H1 (cell line): ENCODE data around the gene IFT43. TPM values are rescaled to one million over a fixed set of nuclear protein-coding genes. Genes with fewer than 3 reads are reported as not detected.

Source experiments
- CTCF ChIA-PET: fragments of 300-600 bp; sonication (Branson Sonifier 250); formaldehyde crosslinking; loops from one replicate; lab custom pipeline; 2021; ENCODE audit not compliant: partially characterized antibody; lab: Charles Lee
- POLR2A ChIA-PET: fragments of 300-600 bp; sonication (Branson Sonifier 250); formaldehyde crosslinking; loops from one replicate; lab custom pipeline; 2021; ENCODE audit warnings: inconsistent platforms; ENCODE audit not compliant: partially characterized antibody; lab: Charles Lee
- DNase-seq, 2 experiments: peaks; one replicate each; pipeline versions ENCODE4 v3.0.0 to v3.0.0-alpha.2; 2010 to 2022; ENCODE audit warnings: low spot score in 2 of 2, low read depth in 1 of 2, mixed read lengths in 1 of 2
- FAIRE-seq: peaks from 2 replicates; lab custom pipeline; 2011; peaks lifted over from hg19 to GRCh38; lab: Jason Lieb, UNC
- H2AFZ ChIP-seq: 2 replicates; pipeline ENCODE4 v1.8.1; 2012; ENCODE audit warnings: low read length, inconsistent platforms
- H2AK5ac ChIP-seq: 2 replicates; pipeline ENCODE4 v1.6.1; 2013; ENCODE audit warnings: low read depth, low read length
- H2BK120ac ChIP-seq: replicated peaks from 2 replicates; pipeline ENCODE3; 2013; ENCODE audit warnings: low read depth, low read length, inconsistent platforms
- H2BK12ac ChIP-seq: 2 replicates; pipeline ENCODE4 v1.6.1; 2013; ENCODE audit warnings: low read depth, low read length
- H2BK15ac ChIP-seq: 2 replicates; pipeline ENCODE4 v1.6.1; 2013; ENCODE audit warnings: low read length
- H2BK20ac ChIP-seq: 2 replicates; pipeline ENCODE4 v1.6.1; 2013; ENCODE audit warnings: low read length
- H2BK5ac ChIP-seq: 2 replicates; pipeline ENCODE4 v1.6.1; 2013; ENCODE audit warnings: low read depth, low read length
- H3K14ac ChIP-seq: 2 replicates; pipeline ENCODE4 v1.6.1; 2013; ENCODE audit warnings: inconsistent platforms; ENCODE audit not compliant: insufficient read length
- H3K18ac ChIP-seq: 2 replicates; pipeline ENCODE4 v1.6.1; 2013; ENCODE audit warnings: low read length; ENCODE audit errors: extremely low read depth
- H3K23ac ChIP-seq: 2 replicates; pipeline ENCODE4 v1.6.1; 2013; ENCODE audit warnings: inconsistent platforms; ENCODE audit not compliant: insufficient read length
- H3K23me2 ChIP-seq: 2 replicates; pipeline ENCODE4 v1.6.1; 2013; ENCODE audit warnings: low read depth, low read length
- H3K27ac ChIP-seq: 2 replicates; pipeline ENCODE4 v1.6.1; 2011; ENCODE audit warnings: low read depth, low read length, inconsistent platforms
- H3K27me3 ChIP-seq, 4 experiments: replicated peaks in 1 of 4; 1 replicate in 1 of 4; 2 replicates in 3 of 4; pipeline versions ENCODE4 v1.6.1 to v1.8.1; 2011 to 2013; ENCODE audit warnings: low read length in 3 of 4, mild to moderate bottlenecking in 3 of 4, inconsistent platforms in 2 of 4, mixed read lengths in 2 of 4, moderate library complexity in 1 of 4; ENCODE audit not compliant: control insufficient read depth in 3 of 4, insufficient read depth in 3 of 4; ENCODE audit errors: extremely low read depth in 1 of 4
- H3K36me3 ChIP-seq, 4 experiments: 2 replicates each; pipeline versions ENCODE4 v1.6.1 to v1.8.1; 2011 to 2013; ENCODE audit warnings: mild to moderate bottlenecking in 4 of 4, low read length in 3 of 4, moderate library complexity in 2 of 4, control low read depth in 1 of 4, inconsistent platforms in 1 of 4; ENCODE audit not compliant: insufficient read depth in 4 of 4, control insufficient read depth in 2 of 4
- H3K4ac ChIP-seq: replicated peaks from 2 replicates; pipeline ENCODE3; 2013; ENCODE audit warnings: low read length, low read depth, mixed read lengths, inconsistent platforms; ENCODE audit not compliant: insufficient read length
- H3K4me1 ChIP-seq, 4 experiments: replicated peaks in 1 of 4; 1 replicate in 1 of 4; 2 replicates in 3 of 4; pipeline versions ENCODE4 v1.6.1 to v1.8.1; 2011 to 2013; ENCODE audit warnings: low read length in 3 of 4, inconsistent platforms in 2 of 4, mixed read lengths in 1 of 4; ENCODE audit not compliant: insufficient read depth in 4 of 4, control insufficient read depth in 3 of 4
- H3K4me2 ChIP-seq, 2 experiments: 2 replicates each; pipeline versions ENCODE4 v1.6.1 to v1.8.1; 2011 to 2013; ENCODE audit warnings: low read depth in 2 of 2, low read length in 2 of 2, control low read depth in 1 of 2, inconsistent platforms in 1 of 2, mild to moderate bottlenecking in 1 of 2; ENCODE audit not compliant: insufficient read depth in 1 of 2
- H3K4me3 ChIP-seq, 4 experiments: fragments of 200-600, 300-600 bp in 1 of 4; sonication (generic), shearing (Covaris generic), sonication (Bioruptor Twin) in 1 of 4; 2 replicates each; pipeline versions ENCODE4 v1.5.1 to v1.8.1; 2011 to 2016; ENCODE audit warnings: low read length in 4 of 4, low read depth in 3 of 4, control low read depth in 2 of 4, inconsistent platforms in 2 of 4, mild to moderate bottlenecking in 2 of 4, mixed read lengths in 1 of 4, moderate library complexity in 1 of 4; ENCODE audit not compliant: insufficient read depth in 2 of 4; ENCODE audit errors: extremely low read depth in 1 of 4
- H3K56ac ChIP-seq: replicated peaks from 2 replicates; pipeline ENCODE3; 2013; ENCODE audit warnings: low read depth, mild to moderate bottlenecking, mixed read lengths, low read length, inconsistent platforms; ENCODE audit not compliant: insufficient read length
- H3K79me1 ChIP-seq: 2 replicates; pipeline ENCODE4 v1.6.1; 2013; ENCODE audit warnings: low read depth, low read length, control low read depth
- H3K79me2 ChIP-seq, 2 experiments: 2 replicates each; pipeline versions ENCODE4 v1.6.1 to v1.8.1; 2012 to 2013; ENCODE audit warnings: low read length in 2 of 2, mild to moderate bottlenecking in 2 of 2, inconsistent platforms in 1 of 2; ENCODE audit not compliant: insufficient read depth in 2 of 2, control insufficient read depth in 1 of 2
- H3K9ac ChIP-seq, 4 experiments: replicated peaks in 1 of 4; 1 replicate in 1 of 4; 2 replicates in 3 of 4; pipeline versions ENCODE4 v1.6.1 to v1.8.1; 2011 to 2013; ENCODE audit warnings: low read depth in 3 of 4, low read length in 3 of 4, control low read depth in 2 of 4, mild to moderate bottlenecking in 2 of 4, moderate library complexity in 2 of 4, inconsistent platforms in 1 of 4; ENCODE audit errors: extremely low read depth in 1 of 4
- H3K9me3 ChIP-seq, 2 experiments: 2 replicates each; pipeline versions ENCODE4 v1.6.1 to v1.8.1; 2012 to 2013; ENCODE audit warnings: mild to moderate bottlenecking in 2 of 2, moderate library complexity in 2 of 2, control low read depth in 1 of 2, inconsistent platforms in 1 of 2, low read depth in 1 of 2, low read length in 1 of 2, mixed read lengths in 1 of 2; ENCODE audit not compliant: insufficient read depth in 2 of 2
- H4K20me1 ChIP-seq, 2 experiments: replicated peaks in 1 of 2; 2 replicates each; pipeline versions ENCODE3 to v1.8.1; 2011 to 2013; ENCODE audit warnings: inconsistent platforms in 2 of 2, low read length in 2 of 2, mild to moderate bottlenecking in 1 of 2; ENCODE audit not compliant: insufficient read depth in 2 of 2, control insufficient read depth in 1 of 2
- H4K5ac ChIP-seq: 2 replicates; pipeline ENCODE4 v1.6.1; 2013; ENCODE audit warnings: low read length, low read depth, mixed read lengths, inconsistent platforms; ENCODE audit not compliant: insufficient read length
- H4K8ac ChIP-seq: 2 replicates; pipeline ENCODE4 v1.8.0; 2013; ENCODE audit warnings: mild to moderate bottlenecking, moderate library complexity, low read length, inconsistent platforms; ENCODE audit not compliant: insufficient read depth; ENCODE audit errors: extremely low read depth
- H4K91ac ChIP-seq: replicated peaks from 2 replicates; pipeline ENCODE3; 2013; ENCODE audit warnings: low read length, mixed read lengths, inconsistent platforms; ENCODE audit not compliant: insufficient read length
- CBX8 ChIP-seq: fragments of 300-800, 300-1000 bp; sonication (generic); IDR thresholded peaks from 2 replicates; pipeline ENCODE4 v1.7.1; 2016; ENCODE audit warnings: low read depth, low read length, borderline replicate concordance
- CHD1 ChIP-seq: IDR thresholded peaks from 2 replicates; pipeline ENCODE4 v1.6.1; 2012; ENCODE audit warnings: low read depth, low read length, improper control_type of control experiment
- EZH2 ChIP-seq: fragments of 200-600 bp; sonication (generic); IDR thresholded peaks from 2 replicates; pipeline ENCODE4 v1.7.1; 2012; ENCODE audit warnings: low read depth, mild to moderate bottlenecking, moderate library complexity, low read length, inconsistent platforms; ENCODE audit not compliant: severe bottlenecking
- HDAC2 ChIP-seq, 2 experiments: fragments of 300-600 bp in 1 of 2; sonication (generic) in 1 of 2; IDR thresholded peaks; 2 replicates each; pipeline ENCODE4 v1.6.1; 2011 to 2012; ENCODE audit warnings: low read depth in 2 of 2, low read length in 2 of 2, mild to moderate bottlenecking in 2 of 2, moderate library complexity in 2 of 2, borderline replicate concordance in 1 of 2, inconsistent platforms in 1 of 2
- RBBP5 ChIP-seq: IDR thresholded peaks from 2 replicates; pipeline ENCODE4 v1.7.1; 2012; ENCODE audit warnings: low read depth, mild to moderate bottlenecking, inconsistent platforms, low read length, moderate library complexity, borderline replicate concordance
- RNF2 ChIP-seq: fragments of 200-900, 300-1000 bp; sonication (generic); IDR thresholded peaks from 2 replicates; pipeline ENCODE4 v1.7.1; 2016; ENCODE audit warnings: borderline replicate concordance, low read depth, mild to moderate bottlenecking, antibody characterized with exemption, low read length; ENCODE audit not compliant: poor library complexity, severe bottlenecking; ENCODE audit errors: missing control alignments
- SIN3A ChIP-seq, 2 experiments: IDR thresholded peaks in 1 of 2; conservative IDR thresholded peaks in 1 of 2; 2 replicates each; pipeline ENCODE4 v1.6.1; 2011 to 2012; ENCODE audit warnings: low read length in 2 of 2, improper control_type of control experiment in 1 of 2, low read depth in 1 of 2, mild to moderate bottlenecking in 1 of 2
- SIX5 ChIP-seq: IDR thresholded peaks from 2 replicates; pipeline ENCODE4 v1.6.1; 2011; ENCODE audit warnings: mild to moderate bottlenecking, low read depth, low read length
- SUZ12 ChIP-seq: fragments of 200-600 bp; sonication (generic); IDR thresholded peaks from 2 replicates; pipeline ENCODE4 v1.6.1; 2012; ENCODE audit warnings: mild to moderate bottlenecking, inconsistent platforms, low read length, moderate library complexity, mixed read lengths
- TAF1 ChIP-seq: IDR thresholded peaks from 2 replicates; pipeline ENCODE4 v1.6.1; 2011; ENCODE audit warnings: mild to moderate bottlenecking, low read depth, low read length
- WGBS, 2 experiments: shearing (Covaris generic) in 1 of 2; methylation state at CpG; one replicate each; pipeline versions ENCODE4 v1.1.6 to v1.1.7; 2013 to 2015; ENCODE audit warnings: low lambda C conversion rate in 2 of 2, mixed read lengths in 2 of 2, inconsistent platforms in 1 of 2, low coverage in 1 of 2, missing lambda C conversion rate in 1 of 2; ENCODE audit not compliant: insufficient replicate concordance in 2 of 2, insufficient coverage in 1 of 2, insufficient read length in 1 of 2; ENCODE audit errors: extremely low coverage in 1 of 2, missing lambda C conversion rate in 1 of 2; 5-methylcytosine and 5-hydroxymethylcytosine counted together
- polyA plus RNA-seq, 7 experiments: library from polyadenylated mRNA; depleted of rRNA in 3 of 7; stranded (reverse) in 5 of 7; unstranded in 2 of 7; fragments of >200 nt in 5 of 7; fragments of 200-250 nt in 2 of 7; gene quantifications; 1 replicate in 5 of 7; 2 replicates in 1 of 7; 4 replicates in 1 of 7; pipeline versions ENCODE4 v1.2.1 to v1.2.3, GENCODE V29; 2011 to 2013; ENCODE audit warnings: missing spikeins in 2 of 7, mixed read lengths in 2 of 7
- total RNA-seq: library from RNA; stranded (reverse); fragmentation: NEBNext Ultra II Directional; extraction: Animal tissue kit (Norgen Biotek cat#: 25700); gene quantifications from 2 replicates; pipeline ENCODE4 v1.2.1, GENCODE V29; 2021
- TF ChIP-seq, protein P1 (sequence below): IDR thresholded peaks from 2 replicates; pipeline ENCODE4 v1.6.1; 2011; ENCODE audit warnings: low read length, improper control_type of control experiment

IFT43 gene
- total and polyA plus RNA-seq, 2 of the 8 experiments (the other 6 are each of a cell fraction or from before 2014, with no cell fraction given): 17.0 to 20.8 TPM

DNA sequence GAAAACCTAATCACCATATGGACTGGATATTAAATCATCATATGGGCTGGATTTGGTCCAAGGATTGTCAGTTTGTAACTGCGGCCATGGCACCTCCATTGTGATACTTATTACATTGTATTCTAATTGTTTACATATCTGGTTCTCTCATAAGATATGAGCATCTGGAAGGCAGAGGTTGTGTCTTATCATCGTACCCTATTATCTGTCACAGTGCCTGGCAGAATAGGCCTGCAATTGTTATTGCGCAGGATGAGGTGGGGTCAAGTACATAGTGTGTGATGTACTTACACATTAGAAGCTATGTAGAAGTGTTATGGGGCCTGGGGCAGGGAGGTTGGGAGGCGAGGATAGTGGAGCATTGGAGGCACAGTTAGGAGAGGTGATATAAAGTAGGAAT lies 4.7 kb downstream of the IFT43 start:
- no peak overlapping the region for H2BK15ac ChIP-seq
- no peak overlapping the region for H3K4me2 ChIP-seq
- H2AK5ac ChIP-seq: no peak overlapping the region
- H2AFZ ChIP-seq: no peak overlapping the region
- no peak overlapping the region for H2BK12ac ChIP-seq
- H3K9me3 ChIP-seq: no peaks in the 10 kb centered on the region
- no peak overlapping the region for H3K18ac ChIP-seq
- no peaks in the 10 kb centered on the region for H3K79me1 ChIP-seq
- 83% methylated on average over 4 of the region's 4 CpGs; no CpG with 5 or more reads in 1 of the 2 experiments for WGBS, 2 experiments
- no peak overlapping the region for H2BK120ac ChIP-seq
- FAIRE-seq (no peak), DNase-seq (no peak)
- peaks cover 0 to 5% (median under 1%) of the 10 kb centered on the region in 4 experiments; a peak in 2 of 7 replicates for H3K4me1 ChIP-seq
- H3K36me3 ChIP-seq: peaks cover 0 to 5% (median 2%) of the 10 kb centered on the region in 4 experiments; a peak in 4 of 8 replicates
- H3K79me2 ChIP-seq: no peaks in the 10 kb centered on the region
- H3K4me3 ChIP-seq: no peak overlapping the region
- H2BK5ac ChIP-seq: no peak overlapping the region
- H3K9ac ChIP-seq: no peak overlapping the region
- no peak overlapping the region for H2BK20ac ChIP-seq
- no peaks in the 10 kb centered on the region for H4K20me1 ChIP-seq
- H4K5ac ChIP-seq: no peak overlapping the region
- peaks cover 2% of the 10 kb centered on the region; the same call in 1 of the 2 replicates for H3K23me2 ChIP-seq
- H3K23ac ChIP-seq: no peak overlapping the region
- H4K8ac ChIP-seq: no peak overlapping the region
- POLR2A ChIA-PET: interaction anchor here (0.9 to 1.3 kb wide), 3 partner anchors 8 to 29 kb away, joined by 3 read pairs; no protein-coding TSS in a partner anchor
- H4K91ac ChIP-seq: no peak overlapping the region
- H3K14ac ChIP-seq: no peak overlapping the region
- no peak overlapping the region for H3K4ac ChIP-seq
- no peaks in the 10 kb centered on the region for H3K27me3 ChIP-seq
- H3K56ac ChIP-seq: no peak overlapping the region
- CTCF ChIA-PET: interaction anchor here (0.8 kb wide), 1 partner anchor 11 kb away, joined by 5 read pairs; no protein-coding TSS in a partner anchor
- no peak overlapping the region for H3K27ac ChIP-seq
- no peak for TF ChIP-seq SUZ12
- no peak for TF ChIP-seq CBX8
- no peak for TF ChIP-seq SIX5
- no peak for TF ChIP-seq RBBP5
- TF ChIP-seq TAF1: no peak
- TF ChIP-seq HDAC2 (IDR thresholded peaks at IDR 0.05; ENCODE audit: borderline replicate concordance in 1 of 2, low read depth in 2 of 2, low read length in 2 of 2): no peak
- no peak for TF ChIP-seq RNF2
- no peak for TF ChIP-seq SIN3A (conservative IDR thresholded peaks at IDR 0.05 in 1 of 2, IDR thresholded peaks at IDR 0.05 in 1 of 2; ENCODE audit: low read depth in 1 of 2, low read length in 2 of 2)
- TF ChIP-seq, protein P1, sequence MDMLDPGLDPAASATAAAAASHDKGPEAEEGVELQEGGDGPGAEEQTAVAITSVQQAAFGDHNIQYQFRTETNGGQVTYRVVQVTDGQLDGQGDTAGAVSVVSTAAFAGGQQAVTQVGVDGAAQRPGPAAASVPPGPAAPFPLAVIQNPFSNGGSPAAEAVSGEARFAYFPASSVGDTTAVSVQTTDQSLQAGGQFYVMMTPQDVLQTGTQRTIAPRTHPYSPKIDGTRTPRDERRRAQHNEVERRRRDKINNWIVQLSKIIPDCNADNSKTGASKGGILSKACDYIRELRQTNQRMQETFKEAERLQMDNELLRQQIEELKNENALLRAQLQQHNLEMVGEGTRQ: no peak
- no peak for TF ChIP-seq CHD1
- TF ChIP-seq EZH2: no peak
